ENCODE results near the gene MED12L.
A peak's percentile ranks its signal among the peaks of the same experiment; 100 is the strongest.

MED12L gene

GRCh38 chr3:151330379-151330778 is 244.9 kb downstream of the MED12L start:
- DNase-seq = no peak

GRCh38 chr3:151330899-151331298 is 245.4 kb downstream of the MED12L start:
- DNase-seq = no peak

DNA sequence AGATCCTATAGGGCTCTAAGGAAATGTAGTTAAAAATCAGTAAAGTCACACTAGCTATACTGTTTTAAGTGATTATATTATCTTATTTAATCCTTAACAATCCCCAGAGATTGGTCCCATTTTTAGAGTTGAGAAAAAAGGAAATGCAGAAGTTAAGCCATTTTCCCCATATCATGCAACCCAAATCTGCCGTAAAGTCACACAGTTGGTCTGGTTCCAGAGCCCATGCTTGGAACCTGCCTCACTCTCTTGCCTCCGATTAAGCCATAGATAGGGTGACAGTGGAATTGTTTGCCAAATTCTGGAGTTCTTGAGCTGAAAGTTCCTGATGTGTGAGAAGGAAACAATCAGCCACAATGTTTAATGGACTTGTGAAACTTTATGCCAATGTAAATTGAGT is 246.2 kb downstream of the MED12L start:
- no peak for DNase-seq

DNA sequence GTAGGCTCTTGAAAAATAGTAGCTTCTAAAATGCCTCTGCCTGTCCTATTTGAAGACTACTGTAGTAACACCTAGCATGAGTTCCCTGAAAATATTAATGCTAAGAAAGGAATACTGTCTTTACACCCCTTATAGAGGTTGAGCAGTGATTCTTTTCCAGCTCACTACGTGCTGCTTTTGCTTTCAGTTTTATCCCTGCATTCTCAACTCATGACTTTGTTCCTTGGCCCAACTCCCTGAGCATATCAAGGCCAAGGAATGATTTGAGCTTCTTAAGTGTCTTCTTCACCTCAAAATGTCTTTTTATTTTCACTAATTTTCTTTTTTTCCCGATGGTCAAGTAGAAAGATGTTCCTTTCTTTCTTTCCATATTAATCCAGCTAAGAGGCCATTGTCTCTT is 260.4 kb downstream of the MED12L start:
- DNase-seq = no peak

- no peak for DNase-seq
Observed at GRCh38 chr3:151346292-151346691, 260.8 kb downstream of the MED12L start.

GRCh38 chr3:151347432-151347831 is 262.0 kb downstream of the MED12L start:
- DNase-seq = peak; percentile 61

DNA sequence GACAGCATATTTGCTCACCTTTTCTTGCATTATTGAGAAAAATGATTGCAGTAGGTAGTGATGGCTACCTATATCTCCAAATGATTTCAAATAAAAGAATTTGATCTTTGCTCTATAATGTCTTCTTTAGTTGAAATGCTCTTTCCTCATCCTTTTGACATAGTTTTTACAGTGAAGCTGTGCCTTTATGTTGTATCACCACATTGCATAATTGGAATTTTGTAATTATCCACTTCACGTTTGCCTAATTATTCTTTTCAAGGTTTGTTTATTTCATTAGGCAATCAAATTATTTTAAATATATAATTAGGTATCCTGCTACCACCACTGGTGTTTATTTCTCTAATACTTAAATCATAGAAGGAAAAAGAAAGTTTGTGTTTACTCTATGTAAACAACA is 265.2 kb downstream of the MED12L start:
- no peak for DNase-seq

DNA sequence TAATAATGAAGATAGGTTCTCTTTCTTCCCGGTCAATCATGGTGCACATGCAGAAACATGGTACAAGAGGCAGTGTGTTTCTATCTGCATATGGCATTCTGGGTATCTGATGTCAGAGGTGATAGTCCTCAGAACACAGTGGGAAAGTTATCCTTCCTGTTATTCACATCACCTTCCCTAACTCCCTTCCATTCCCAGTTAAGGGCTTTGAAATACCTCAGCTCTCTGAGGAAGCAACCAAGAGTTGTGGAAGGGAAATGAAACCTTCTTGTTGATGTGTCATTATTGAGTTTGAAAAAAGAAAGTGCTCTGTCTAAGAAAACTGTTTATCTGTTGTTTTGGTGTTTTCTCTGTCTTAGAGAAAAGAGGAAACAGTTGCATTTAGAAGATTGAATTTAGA is 265.8 kb downstream of the MED12L start:
- DNase-seq = peak; percentile 63

DNA sequence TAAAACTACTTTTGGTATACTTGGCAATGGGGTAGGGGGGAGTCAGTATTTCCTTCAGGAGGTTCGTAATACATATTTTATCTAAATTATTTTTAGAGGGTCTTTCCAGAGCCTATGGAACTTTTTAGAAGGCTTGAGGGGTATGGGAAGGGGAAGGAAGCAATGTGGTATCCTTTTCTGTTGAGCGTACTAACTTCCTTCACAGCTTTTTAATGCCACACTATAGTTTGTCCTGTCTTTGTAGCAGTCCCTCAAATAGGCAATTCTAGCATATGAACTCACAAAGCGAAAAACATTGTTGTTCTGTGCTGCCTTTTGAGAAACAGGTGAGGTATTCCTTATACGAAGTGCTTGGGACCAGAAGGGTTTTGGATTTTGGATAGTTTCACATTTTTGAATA is 266.2 kb downstream of the MED12L start:
- DNase-seq = peak; percentile 63

DNA sequence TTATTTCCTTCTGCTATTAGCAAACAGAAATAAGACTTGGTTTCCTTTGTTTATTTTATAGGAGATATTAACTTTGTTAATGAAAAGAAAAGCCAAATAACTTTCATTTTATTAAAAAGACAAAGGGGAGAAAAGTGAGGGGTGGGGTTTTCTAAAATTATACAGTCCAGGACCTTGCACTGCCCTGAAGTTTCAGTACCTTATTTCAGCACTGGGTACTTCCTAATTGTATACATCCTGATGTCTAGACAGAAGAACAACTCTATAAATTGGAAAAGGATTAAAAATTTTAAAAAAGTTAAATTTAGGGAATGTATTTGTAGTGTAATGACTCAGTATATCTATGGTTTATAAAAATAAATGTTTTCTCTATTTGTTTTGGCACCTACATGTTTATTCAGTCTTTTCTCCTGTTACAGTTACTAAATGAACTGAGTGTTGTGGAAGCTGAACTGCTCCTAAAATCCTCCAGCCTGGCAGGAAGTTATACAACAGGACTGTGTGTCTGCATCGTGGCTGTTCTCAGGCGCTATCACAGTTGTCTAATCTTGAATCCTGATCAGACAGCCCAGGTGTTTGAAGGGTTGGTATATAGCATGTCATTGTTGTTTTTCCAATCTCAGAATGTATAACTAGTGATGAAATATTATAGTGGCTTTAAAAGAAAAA is 271.5 kb downstream of the MED12L start:
- DNase-seq = no peak

DNA sequence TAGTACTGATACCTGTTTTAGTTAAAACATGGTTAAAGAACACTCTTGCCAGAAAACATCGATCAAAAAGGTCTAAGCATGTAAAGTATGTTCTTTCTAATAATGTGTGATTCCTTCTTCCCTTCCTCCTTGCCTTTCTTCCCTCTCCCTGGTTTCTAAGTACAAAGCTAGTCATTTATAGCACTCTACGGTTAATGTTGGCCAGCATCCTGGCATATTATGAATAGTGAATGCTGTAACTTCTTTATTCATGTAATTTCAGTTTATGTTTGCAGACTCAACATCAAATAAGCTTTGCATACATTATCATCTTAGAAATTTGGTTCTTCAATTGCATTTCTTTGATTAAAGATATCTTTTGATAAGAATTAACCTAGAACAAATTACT is 272.0 kb downstream of the MED12L start:
- DNase-seq = no peak

DNA sequence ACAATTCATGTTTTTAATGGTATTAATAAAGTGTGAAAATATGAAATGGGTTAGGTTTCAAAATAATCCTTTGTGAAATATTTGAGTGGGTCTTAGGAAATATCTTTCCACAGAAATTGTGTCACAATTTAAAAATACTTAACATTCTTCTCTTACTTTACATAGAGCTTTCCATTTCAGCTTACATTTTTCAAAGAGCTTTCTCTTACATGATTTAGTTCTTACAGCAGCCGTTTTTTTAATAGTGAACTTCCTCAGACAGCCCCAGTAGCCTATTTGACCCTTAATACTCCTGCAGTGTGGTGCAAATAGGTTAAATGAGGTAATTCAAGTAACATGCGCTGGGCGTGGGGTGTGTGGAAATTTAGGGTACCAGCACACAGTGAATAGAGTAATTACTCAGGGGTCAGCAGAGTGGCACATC is 277.3 kb downstream of the MED12L start:
- DNase-seq = no peak

DNA sequence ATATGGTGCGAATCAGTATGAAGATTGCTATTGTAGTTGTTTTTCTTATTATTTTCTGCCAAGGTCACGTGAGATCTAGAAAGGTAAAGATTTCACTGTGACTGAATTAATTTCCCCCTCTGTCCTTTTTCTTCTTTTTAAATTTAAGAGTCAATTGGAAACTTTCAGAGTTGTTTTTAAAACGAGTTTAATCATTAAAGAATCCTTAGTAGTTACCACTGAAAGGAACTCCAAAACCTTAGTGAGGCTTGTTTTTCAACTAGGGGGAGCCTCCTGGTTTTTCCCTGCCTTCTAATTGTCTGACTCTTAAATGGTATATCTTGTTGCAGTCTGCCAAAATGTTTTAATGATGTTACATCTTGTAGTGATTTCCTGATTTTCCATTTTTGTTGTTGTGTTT is 281.5 kb downstream of the MED12L start:
- no peak for DNase-seq

GRCh38 chr3:151367448-151367847 is 282.0 kb downstream of the MED12L start:
- DNase-seq = no peak

DNA sequence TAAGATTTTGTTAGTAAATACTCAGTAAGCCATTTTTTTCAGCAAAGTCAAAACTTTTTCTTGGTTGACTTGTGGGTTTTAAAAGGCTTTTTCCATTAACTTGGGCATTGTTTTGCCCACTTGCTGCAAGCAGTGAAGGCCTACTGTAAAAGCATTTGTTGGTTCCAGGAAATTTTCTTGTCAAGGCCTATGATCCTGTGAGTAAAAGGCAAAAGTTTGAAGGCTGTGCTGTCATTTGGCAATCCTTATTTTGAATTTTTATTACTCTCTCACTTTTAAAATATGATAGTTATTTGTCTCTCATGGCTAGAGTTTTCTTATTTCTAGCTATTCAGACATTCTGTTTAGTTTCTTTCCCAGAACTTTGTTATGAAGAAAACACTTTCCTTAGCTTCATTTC is 286.1 kb downstream of the MED12L start:
- DNase-seq = no peak

DNA sequence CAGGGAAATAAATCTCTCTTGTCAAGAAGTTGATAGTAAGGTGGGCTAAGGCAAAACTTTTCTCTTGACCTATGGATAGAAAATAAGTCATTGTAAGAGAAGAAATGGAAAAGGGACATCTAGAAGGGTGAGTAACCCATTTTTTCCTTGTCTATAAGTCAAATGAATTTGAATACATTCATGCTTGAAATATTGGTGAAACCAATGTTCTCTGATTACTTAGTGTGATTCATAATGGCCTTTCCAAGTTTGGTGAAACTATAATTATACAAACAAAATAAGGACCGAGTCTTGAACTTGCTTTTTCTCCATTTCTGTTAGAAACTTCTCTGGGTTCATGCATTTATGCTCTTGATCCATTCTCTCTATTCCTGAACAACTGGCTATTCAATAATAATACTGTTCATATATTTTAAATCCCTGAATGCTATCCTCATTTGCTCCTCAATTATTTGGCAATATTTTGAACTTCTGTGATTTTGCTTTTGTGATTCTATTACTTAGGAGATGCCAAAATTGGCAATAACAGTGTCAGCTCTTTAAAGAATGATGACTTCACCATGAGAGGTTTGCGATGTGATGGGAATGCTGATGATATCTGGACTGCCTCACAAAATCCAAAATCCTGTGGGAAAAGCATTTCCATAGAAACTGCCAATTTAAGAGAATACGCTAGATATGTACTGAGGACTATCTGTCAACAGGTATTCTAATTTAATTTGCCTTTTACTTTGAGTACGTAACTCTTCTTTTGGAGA is 286.8 kb downstream of the MED12L start:
- no peak for DNase-seq

- no peak for DNase-seq
Observed at GRCh38 chr3:151377768-151378385, 292.4 kb downstream of the MED12L start.

DNA sequence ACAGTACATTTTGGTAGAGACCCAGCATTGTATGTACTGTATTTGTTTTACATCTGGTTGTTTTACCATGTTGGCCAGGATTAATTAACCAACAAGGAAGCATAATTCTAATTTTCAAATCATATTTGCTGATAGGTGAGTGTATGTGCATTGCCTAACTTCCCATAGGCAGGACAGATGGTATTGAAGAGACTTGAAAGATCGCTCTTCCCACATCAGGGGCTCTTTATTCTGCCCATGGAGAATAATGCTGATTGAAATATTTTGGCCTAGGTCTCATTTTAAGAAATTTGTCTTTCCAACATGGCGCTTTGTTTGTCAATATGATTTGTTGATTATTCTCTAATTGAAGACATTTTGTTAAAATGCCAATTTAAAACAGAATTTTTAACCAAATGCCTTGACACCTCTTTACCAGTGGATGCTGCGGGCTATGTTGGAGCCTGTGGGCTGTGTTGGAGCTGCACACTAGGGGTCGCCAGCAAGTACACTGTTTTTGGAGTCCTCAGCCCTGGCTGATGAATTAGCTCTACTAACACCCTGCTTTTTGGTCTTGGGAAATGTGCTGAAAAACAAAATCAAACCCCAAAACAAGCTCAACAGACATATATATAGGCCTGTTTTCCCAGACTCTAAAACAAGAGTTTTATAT is 293.7 kb downstream of the MED12L start:
- DNase-seq = no peak

GRCh38 chr3:151382671-151383070 is 297.2 kb downstream of the MED12L start:
- DNase-seq = no peak

DNA sequence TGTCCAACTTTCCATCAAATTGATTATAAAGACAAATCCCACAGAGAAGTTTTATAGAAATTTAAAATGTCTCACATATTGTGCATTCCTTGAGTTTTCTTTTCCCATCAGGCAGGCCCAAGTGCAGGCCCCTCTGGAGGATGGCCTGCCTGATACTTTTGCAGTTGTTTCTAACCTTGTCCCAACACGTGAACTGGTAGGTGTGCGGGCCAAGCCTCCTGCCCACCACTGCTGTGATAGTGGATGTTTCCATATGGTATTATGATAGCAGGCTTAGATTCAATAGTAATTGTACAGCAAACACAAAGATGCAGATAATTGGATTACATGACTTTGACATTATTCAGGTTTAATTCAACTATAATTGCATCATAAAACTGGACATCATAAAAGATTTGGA is 297.6 kb downstream of the MED12L start:
- peak; percentile 60 for DNase-seq

GRCh38 chr3:151383956-151384355 is 298.5 kb downstream of the MED12L start:
- no peak for DNase-seq

DNA sequence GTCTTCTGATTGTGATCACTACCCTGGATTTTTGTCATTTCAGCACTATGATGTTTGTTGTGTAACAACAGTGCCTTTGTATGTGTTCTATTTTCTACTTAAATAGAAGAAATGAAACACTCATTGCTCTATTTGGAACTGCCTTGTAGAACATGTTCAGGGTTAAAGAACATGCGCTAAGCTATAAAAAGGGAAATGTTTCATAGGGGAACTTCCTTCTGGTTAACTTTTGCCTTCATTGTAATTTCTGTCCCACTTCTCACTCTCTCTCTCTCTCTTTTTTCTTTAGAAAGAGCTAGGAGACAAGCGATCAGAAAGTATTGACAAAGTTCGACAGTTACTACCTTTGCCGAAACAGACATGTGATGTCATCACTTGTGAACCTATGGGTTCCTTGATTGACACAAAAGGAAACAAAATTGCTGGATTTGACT is 299.3 kb downstream of the MED12L start, which contains the start of gene P2RY12:
Gene P2RY12 (minus strand): TSS at position 13 of the 434 bp plus-strand sequence. CDS start 45,908 bp downstream, outside the sequence.
- DNase-seq = peak; percentile 16

DNA sequence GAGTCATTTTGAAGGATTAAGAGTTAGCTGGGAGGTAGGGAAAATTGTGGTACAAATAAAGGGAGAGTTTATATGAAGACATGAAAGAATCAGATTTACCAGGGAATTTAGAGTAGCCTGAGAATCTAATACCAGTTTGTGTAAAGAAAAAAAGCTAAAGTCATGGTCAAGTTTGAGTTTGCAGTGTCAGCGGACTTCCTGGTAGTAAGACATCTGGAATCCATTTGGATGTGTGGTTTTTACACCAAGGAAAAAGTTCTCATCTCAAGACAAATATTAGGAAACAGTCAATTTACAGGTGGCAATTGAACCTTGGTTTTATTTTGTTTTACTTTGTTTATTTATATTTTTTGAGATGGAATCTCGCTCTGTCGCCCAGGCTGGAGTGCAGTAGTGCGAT is 300.6 kb downstream of the MED12L start:
- DNase-seq = no peak

GRCh38 chr3:151387432-151387831 is 302.0 kb downstream of the MED12L start:
- no peak for DNase-seq
